NCI-H1694 treated with DMSO at 0.1 percent for 48 hours (cell line): ENCODE data around the gene SMYD1.
A peak's percentile ranks its signal among the peaks of the same experiment; 100 is the strongest.

Experiments
- DNase-seq: peaks from one replicate; lab custom pipeline; 2025; lab: John Stamatoyannopoulos, UW

SMYD1 gene

DNA sequence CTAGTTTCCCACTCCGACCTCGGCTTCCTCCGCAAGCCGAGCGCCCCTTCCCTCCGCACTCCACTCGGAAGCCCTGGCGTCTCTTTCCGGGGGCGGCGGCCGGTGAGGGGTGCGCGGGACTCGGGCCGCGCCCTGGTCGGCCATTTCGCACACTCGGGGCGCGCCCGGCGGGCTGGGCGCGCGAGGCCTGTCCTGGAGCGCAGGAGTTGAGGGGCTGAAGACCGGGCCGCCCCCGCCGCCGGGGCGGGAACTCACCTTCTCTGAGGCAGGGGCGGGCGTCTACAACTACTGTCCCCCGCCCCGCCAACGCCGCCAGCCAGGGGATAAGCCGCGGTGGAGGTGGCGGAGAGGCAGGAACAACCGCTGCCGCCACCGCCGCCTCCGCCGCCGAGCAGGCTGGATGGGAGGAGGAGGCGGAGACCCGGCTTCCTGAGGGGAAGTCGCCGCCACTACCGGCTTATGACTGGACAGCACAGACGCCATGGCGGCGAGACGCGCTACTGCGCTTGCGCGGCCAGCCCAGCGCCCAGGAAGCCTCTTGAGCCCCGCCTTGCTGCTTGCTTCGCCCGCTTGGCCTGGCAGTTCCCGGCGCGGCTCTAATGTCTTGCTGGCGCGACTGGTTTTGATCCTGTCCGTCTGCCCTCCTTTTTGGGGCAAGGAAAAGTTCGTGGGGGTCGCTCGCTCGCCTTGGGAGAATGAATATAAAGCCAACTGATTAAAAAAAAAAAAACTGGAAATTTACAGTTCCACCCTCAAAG, 12.1 kb upstream of the SMYD1 start, which contains the start of gene KRCC1:
TSS of gene KRCC1 (minus strand) at position 413 of the 758 bp plus-strand sequence. CDS start 27,220 bp downstream, outside the sequence.
- DNase-seq = peak; percentile 87

DNA sequence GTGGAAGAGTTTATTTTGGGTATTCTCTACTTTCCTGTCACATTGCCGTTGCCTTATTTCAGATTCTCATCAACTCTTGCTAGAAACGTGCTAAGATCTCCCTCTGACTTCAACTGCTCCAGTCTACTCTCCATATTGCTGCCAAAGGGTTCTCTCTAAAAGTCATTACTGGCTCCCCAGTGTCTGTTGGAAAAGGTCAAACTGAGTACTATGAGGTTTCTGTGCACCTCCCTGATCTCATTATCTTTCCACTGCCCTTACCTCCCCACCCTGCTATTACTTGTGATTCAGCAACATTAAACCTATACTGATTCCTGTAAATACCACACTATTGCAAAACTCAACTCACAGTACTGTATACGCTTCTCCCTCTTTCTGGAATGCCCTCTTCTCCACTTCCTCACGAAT, 10.2 kb upstream of the SMYD1 start:
- DNase-seq = no peak

DNA sequence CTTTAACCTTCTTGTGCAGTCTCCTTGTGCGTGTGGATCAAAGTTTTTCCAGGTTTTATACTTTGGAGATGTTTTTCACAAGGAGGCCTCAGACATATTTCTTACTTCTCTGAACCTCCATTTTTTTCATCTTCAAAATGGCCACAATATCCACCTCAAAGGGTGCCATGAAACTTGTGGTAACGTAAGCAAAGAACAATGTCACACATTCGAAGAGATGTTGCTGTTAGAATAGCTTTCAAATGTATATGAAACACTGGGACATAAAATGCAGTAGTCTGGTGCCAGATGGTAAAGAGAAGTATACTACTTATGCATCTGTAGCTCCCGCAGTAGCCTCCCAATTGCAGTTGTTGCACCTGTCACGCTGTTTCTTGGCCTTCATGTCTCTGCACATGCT, 9.4 kb upstream of the SMYD1 start:
- DNase-seq = no peak

- peak; percentile 47 for DNase-seq
These were observed 7.4 kb upstream of the SMYD1 start for GRCh38 chr2:88059979-88060906.

GRCh38 chr2:88060907-88061275, 6.7 kb upstream of the SMYD1 start:
- DNase-seq = no peak

DNA sequence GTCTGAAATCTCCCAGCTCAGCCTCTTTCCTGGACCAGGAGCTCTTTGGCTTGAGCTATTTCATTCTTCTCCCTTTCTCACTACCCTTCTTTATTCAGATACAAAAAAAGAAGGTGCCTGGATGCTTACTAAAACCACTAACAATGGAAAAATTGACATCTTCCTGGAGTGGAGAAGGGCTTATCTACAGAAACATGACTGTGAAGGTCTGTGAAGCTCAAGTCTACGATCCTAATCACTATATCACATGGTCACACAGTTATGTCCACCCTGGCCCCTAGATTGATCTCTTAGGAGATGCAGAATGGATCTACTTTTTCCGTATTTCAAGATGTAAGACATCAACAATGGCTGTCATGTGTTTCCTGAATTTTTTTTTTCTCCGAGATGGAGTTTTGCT, 6.3 kb upstream of the SMYD1 start:
- no peak for DNase-seq

GRCh38 chr2:88066543-88066942, 1.1 kb upstream of the SMYD1 start:
- no peak for DNase-seq

- DNase-seq = no peak
These were observed 436 bp upstream of the SMYD1 start for GRCh38 chr2:88067189-88067588.

- no peak for DNase-seq
These were observed 419 bp downstream of the SMYD1 start for GRCh38 chr2:88068044-88068443.

DNA sequence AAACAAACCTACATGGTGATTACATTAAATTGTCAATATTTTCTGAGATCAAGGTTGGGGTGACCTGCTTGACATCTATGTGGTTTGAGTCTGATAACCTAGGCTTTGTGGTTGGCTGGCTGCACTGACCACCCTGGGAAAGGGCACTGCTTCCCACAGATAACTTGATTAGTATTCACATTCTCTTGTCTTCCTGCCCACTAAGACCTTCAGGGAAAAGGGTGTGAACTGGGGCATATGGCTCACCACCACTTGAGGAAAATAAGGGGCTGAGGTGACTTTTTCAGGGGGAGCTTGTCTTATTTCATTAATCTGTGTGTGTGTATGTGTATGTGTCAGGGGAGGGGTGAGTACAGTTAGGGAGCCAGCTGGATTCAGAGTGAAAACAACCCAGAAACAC, 1.5 kb downstream of the SMYD1 start:
- no peak for DNase-seq

GRCh38 chr2:88070055-88070454, 2.4 kb downstream of the SMYD1 start:
- no peak for DNase-seq

DNA sequence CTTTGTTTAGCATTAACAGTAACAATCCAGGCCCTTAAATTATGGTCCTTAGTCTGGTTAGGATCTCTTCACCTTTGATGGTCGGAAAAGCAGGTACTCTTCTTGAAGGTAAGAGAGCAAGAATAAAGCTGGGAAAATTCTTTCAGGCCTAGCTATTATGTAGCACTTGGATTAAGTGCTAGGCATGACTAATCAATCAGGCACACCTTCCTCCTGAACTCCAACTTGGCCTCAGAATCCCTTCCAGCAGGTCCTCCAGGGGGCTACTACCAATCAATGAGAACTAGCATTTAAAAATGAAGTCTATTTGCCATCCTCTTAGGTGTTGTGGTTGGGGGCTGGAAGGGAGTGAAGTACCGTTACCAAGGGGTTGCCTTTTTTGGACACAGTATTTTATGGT, 3.7 kb downstream of the SMYD1 start:
- no peak for DNase-seq

- no peak for DNase-seq
These were observed 6.5 kb downstream of the SMYD1 start for GRCh38 chr2:88074150-88074549.

- DNase-seq = no peak
These were observed 7.2 kb downstream of the SMYD1 start for GRCh38 chr2:88074854-88075292.

DNA sequence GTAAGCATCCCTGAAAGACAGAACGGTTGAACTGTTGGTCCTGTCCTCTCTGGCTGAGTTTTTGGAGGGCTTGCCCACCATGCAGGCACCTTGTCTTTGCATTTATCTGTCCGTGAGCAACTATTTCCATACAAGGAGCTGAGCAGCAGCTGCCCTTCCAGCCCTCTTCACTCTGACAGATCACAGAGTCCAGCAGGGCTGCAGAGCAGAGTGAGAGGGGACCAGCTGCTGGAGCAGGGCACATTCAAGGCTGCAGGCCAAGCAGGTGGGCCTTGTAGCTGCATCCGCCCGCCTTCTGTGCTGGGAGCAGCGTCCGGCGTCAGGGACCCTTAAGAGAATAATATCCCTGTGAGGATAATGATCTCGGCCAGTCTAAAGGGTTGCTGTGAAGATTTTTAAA, 9.5 kb downstream of the SMYD1 start:
- no peak for DNase-seq

DNA sequence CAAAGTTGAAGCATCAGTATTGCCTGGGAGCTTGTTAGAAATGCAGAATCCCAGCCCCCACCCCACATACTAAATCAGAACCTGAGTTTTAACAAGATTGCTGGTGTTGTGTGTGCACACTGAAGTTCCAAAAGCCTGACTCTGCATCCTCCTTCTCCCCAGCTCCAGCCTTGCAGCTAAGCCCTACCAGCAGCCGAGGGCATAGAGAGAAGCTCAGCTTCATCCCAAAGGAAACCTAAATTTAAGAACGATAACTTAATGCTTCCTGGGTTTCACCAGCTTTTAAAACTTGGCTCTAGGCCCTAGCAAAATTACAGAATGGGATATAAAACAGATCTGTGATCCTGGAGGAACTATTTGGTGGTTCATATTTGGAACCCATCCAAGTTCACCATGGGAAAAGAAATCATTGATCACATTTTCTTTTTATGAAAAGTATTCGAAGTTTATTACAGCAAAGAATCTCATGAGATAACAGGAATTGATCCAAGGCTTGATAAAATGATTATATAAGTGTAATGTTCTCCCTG, 11.1 kb downstream of the SMYD1 start:
- no peak for DNase-seq

DNA sequence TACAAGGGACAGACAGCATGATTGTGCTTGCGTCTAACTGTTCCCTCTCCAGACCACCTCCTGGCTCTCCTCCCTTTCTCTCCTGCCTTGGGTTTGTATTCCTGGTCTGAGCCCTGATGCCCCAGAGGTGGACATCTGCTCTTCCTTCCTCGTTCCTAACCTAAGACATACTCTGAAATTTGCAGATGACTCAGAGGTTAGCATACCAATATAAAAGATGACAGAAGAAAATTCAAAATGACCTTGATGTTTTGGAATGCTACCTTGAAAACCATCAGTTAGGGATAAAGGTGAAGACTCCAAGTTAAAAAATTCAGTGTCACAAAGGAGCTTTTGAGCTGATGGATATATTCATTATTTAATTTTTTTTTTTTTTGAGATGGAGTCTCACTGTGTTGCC, 12.9 kb downstream of the SMYD1 start:
- no peak for DNase-seq

GRCh38 chr2:88081924-88082608, 14.4 kb downstream of the SMYD1 start:
- no peak for DNase-seq

- no peak for DNase-seq
These were observed 15.2 kb downstream of the SMYD1 start for GRCh38 chr2:88082781-88083180.

GRCh38 chr2:88085099-88085498, 17.5 kb downstream of the SMYD1 start:
- no peak for DNase-seq

- DNase-seq = no peak
These were observed 18.0 kb downstream of the SMYD1 start for GRCh38 chr2:88085602-88086001.

- no peak for DNase-seq
These were observed 18.8 kb downstream of the SMYD1 start for GRCh38 chr2:88086401-88086800.
